Activated naive CD8-positive, alpha-beta T cell treated with anti-CD3 and anti-CD28 coated beads for 36 hours (primary cell): Measurements from ENCODE around the gene RIPK1. TPM values are rescaled to one million over a fixed set of nuclear protein-coding genes. Genes with fewer than 3 reads are reported as not detected.
"Not testable (repeated sequence)": the region's sequence is repeated elsewhere in the genome, so short reads cannot be mapped to it uniquely, and the experiment has no call there.

Source experiments
- DNase-seq: peaks from one replicate; pipeline ENCODE4 v3.0.0; 2021
- H3K27ac Mint-ChIP-seq: one replicate; pipeline ENCODE4 v1.8.0; 2022; ENCODE audit warnings: mild to moderate bottlenecking, moderate library complexity, mixed read lengths
- H3K27me3 Mint-ChIP-seq: one replicate; pipeline ENCODE4 v1.8.0; 2022; ENCODE audit warnings: mild to moderate bottlenecking, mixed read lengths
- H3K36me3 Mint-ChIP-seq: one replicate; pipeline ENCODE4 v1.8.0; 2021; ENCODE audit warnings: mild to moderate bottlenecking, mixed read lengths
- H3K4me1 Mint-ChIP-seq: one replicate; pipeline ENCODE4 v1.8.0; 2021; ENCODE audit warnings: mixed read lengths
- H3K4me3 Mint-ChIP-seq: one replicate; pipeline ENCODE4 v1.8.0; 2022; ENCODE audit warnings: mild to moderate bottlenecking, moderate library complexity, mixed read lengths
- H3K9me3 Mint-ChIP-seq: one replicate; pipeline ENCODE4 v1.8.0; 2022; ENCODE audit warnings: mixed read lengths
- total RNA-seq, 2 experiments: library from RNA; stranded (reverse); gene quantifications; one replicate each; pipeline ENCODE4 v1.2.3, GENCODE V29; 2021

Gene RIPK1
- total RNA-seq, 2 experiments from 2014 or later = 13.8 to 15.5 TPM

- peaks cover 4% of the 10 kb centered on the region for H3K4me1 Mint-ChIP-seq
- no peak for DNase-seq
- no peaks in the 10 kb centered on the region for H3K9me3 Mint-ChIP-seq
- no peak overlapping the region for H3K27ac Mint-ChIP-seq
- no peaks in the 10 kb centered on the region for H3K27me3 Mint-ChIP-seq
- H3K36me3 Mint-ChIP-seq = no peaks in the 10 kb centered on the region
- H3K4me3 Mint-ChIP-seq = no peak overlapping the region
Observed at GRCh38 chr6:3036861-3037637, 31.2 kb upstream of the RIPK1 start.

DNA sequence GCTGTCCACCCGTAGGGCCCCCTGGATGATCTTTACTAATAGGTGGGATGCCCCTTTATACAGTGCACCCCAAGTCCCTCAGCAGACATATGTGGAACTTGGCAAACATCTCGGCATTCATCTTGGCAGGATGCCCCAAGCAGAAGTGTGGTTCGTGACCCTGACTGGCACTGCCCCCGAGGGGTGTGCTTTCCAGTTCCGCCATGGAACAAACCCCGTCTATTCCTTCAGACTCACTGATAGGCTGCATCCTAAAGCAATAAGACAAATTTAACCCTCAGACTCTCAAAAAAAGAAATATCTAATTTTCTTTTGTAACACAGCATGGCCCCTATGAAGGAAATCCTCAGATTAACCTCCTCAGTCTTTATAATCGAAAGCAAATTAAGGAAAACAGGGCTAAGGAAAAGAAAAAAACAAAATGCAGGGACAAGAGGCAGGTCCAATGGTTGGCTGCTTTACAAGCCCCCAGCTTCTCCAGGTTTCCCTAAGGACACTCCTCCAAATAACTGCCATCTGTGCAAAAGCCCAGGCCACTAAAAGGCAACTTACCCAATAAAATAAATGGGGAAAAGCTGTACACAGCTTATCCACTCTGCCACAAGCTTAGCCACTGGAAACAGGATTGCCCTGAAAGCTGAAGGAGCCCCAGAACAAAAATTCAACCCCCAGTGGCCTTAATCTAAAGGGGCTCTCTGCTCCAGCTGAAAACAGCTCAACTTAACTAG lies 30.5 kb upstream of the RIPK1 start:
- DNase-seq = no peak
- H3K36me3 Mint-ChIP-seq = no peaks in the 10 kb centered on the region
- H3K27me3 Mint-ChIP-seq = no peaks in the 10 kb centered on the region
- H3K9me3 Mint-ChIP-seq = no peaks in the 10 kb centered on the region
- peaks cover 2% of the 10 kb centered on the region for H3K4me1 Mint-ChIP-seq
- no peak overlapping the region for H3K4me3 Mint-ChIP-seq
- H3K27ac Mint-ChIP-seq = no peak overlapping the region

DNA sequence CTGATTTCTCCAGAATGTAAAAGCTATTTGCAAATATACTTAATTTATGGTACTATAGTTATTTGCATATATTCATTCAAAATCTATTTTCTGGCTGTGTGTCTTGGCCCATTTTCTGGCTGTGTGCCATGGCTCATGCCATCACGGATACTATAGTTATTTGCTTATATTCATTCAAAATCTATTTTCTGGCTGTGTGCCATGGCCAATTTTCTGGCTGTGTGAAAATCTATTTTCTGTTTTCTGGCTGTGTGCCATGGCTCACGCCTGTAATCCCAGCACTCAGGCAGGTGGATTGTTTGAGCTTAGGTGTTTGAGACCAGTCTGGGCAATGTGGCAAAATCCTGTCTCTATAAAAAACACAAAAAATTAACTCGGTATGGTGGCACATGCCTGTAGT lies 28.9 kb upstream of the RIPK1 start:
- no peak overlapping the region for H3K4me3 Mint-ChIP-seq
- no peak for DNase-seq
- no peaks in the 10 kb centered on the region for H3K36me3 Mint-ChIP-seq
- H3K9me3 Mint-ChIP-seq = no peaks in the 10 kb centered on the region
- no peaks in the 10 kb centered on the region for H3K4me1 Mint-ChIP-seq
- no peaks in the 10 kb centered on the region for H3K27me3 Mint-ChIP-seq
- no peak overlapping the region for H3K27ac Mint-ChIP-seq

DNA sequence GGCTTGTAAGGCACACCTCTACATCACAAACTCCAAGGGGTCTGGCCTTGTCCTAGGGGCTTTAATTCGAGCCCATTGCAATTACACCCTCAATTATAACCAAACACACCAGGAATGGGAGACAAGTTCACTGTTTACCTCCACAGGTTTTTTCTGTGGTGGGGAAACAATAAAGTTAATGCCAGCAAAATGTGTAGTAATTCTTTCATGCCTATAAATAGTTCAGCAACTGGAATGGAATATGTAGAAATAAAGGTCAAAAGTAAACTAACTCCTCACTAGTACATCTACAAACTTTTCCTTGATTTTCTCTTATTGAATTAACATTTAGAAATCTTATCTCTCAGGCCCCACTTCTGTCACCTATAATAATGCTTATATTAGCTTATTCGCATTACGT lies 27.1 kb upstream of the RIPK1 start:
- Mint-ChIP-seq H3K4me1 (peaks cover 4% of the 10 kb centered on the region), H3K4me3 (no peak overlapping the region), H3K27me3 (no peaks in the 10 kb centered on the region), H3K9me3 (no peaks in the 10 kb centered on the region), H3K27ac (no peak overlapping the region), H3K36me3 (no peaks in the 10 kb centered on the region)
- no peak for DNase-seq

- no peaks in the 10 kb centered on the region for H3K9me3 Mint-ChIP-seq
- H3K4me1 Mint-ChIP-seq = peaks cover 8% of the 10 kb centered on the region
- H3K36me3 Mint-ChIP-seq = no peaks in the 10 kb centered on the region
- no peak overlapping the region for H3K4me3 Mint-ChIP-seq
- no peak overlapping the region for H3K27ac Mint-ChIP-seq
- H3K27me3 Mint-ChIP-seq = no peaks in the 10 kb centered on the region
- DNase-seq = no peak
Observed at GRCh38 chr6:3041606-3042005, 26.7 kb upstream of the RIPK1 start.

DNA sequence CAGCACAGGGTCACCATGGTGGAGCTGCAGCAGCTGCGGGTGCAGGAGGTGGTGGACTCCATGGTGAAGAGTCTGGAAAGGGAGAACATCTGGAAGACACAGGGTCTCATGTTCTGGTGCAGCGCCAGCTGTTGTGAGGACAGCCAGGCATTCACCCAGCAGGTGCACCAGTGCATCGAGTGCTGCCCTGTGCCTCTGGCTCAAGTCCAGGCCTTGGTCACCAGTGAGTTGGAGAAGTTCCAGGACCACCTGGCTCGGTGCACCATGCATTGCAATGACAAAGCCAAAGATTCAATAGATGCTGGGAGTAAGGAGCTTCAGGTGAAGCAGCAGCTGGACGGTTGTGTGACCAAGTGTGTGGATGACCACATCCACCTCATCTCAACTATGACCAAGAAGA lies 22.9 kb upstream of the RIPK1 start:
- Mint-ChIP-seq H3K4me3 (no peak overlapping the region), H3K36me3 (no peaks in the 10 kb centered on the region), H3K4me1 (peaks cover 11% of the 10 kb centered on the region), H3K9me3 (no peaks in the 10 kb centered on the region), H3K27me3 (peaks cover 5% of the 10 kb centered on the region), H3K27ac (no peak overlapping the region)
- DNase-seq = no peak

DNA sequence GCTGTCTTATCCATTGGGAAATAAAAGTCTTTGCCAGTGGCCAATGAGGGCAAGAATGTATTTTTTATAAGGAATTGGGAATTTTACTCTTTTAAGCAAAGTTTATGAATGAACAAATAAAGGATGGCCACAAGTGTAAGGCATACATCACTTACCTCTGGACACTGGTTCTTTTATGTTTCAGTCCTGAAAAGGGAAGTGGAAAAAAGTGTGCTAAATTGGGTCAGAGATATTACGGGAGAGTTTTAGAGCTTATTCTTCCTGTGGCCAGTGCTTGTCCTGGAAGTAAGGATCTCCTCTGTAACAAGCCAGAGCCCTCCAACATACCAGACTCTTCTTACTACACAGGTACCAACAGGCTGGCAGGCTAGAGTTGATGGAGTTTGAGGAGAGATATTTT lies 22.5 kb upstream of the RIPK1 start:
- no peaks in the 10 kb centered on the region for H3K36me3 Mint-ChIP-seq
- no peak overlapping the region for H3K4me3 Mint-ChIP-seq
- peaks cover 11% of the 10 kb centered on the region for H3K4me1 Mint-ChIP-seq
- H3K27me3 Mint-ChIP-seq = peaks cover 5% of the 10 kb centered on the region
- H3K9me3 Mint-ChIP-seq = no peaks in the 10 kb centered on the region
- no peak overlapping the region for H3K27ac Mint-ChIP-seq
- no peak for DNase-seq

DNA sequence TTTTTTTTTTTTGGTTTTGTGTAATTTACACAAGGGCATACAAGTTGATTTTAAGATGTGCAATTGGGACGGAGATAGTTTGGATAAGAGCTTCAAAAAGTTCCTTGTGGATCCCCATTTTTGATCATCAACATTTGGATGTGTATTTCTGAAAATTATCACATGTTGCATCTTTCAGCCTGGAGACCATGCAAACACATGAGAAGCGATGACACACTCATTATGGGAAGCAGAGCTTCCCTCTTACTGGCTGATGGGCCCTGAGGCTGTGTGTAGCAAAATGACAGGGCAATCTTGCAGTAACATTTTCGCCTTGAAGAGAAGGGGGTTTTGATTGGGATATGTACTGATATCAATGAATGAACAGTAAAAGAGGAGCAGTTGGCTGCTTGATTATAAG lies 22.0 kb upstream of the RIPK1 start:
- Mint-ChIP-seq H3K4me1 (peaks cover 11% of the 10 kb centered on the region), H3K36me3 (no peaks in the 10 kb centered on the region), H3K27me3 (peaks cover 5% of the 10 kb centered on the region), H3K9me3 (no peaks in the 10 kb centered on the region), H3K27ac (no peak overlapping the region), H3K4me3 (no peak overlapping the region)
- DNase-seq = no peak

DNA sequence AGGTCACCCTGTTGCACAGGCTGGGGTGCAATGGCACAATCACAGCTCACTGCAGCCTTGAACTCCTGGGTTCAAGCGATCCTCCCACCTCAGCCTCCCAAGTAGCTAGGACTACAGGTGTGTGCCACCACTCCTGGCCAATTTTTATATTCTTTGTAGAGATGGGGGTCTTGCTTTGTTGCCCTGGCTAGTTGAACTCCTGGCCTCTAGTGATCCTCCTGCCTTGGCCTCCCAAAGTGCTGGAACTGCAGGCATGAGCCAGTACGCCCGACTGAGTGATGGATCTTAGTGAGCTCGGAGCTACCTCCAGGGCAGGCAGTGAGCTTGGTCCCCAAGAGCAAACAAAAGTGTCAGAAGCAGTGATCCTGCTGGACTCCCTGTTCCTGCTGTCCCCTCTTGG lies 20.3 kb upstream of the RIPK1 start:
- not testable (repeated sequence) for DNase-seq, H3K27me3 Mint-ChIP-seq, H3K4me3 Mint-ChIP-seq, H3K9me3 Mint-ChIP-seq, H3K36me3 Mint-ChIP-seq, H3K27ac Mint-ChIP-seq
- H3K4me1 Mint-ChIP-seq = peaks cover 15% of the 10 kb centered on the region

- Mint-ChIP-seq H3K4me3 (peak overlapping the region; percentile 67), H3K27me3 (peaks cover 5% of the 10 kb centered on the region), H3K4me1 (peaks cover 24% of the 10 kb centered on the region), H3K27ac (no peak overlapping the region), H3K36me3 (no peaks in the 10 kb centered on the region), H3K9me3 (no peaks in the 10 kb centered on the region)
- DNase-seq = no peak
Observed at GRCh38 chr6:3052481-3053230, 15.6 kb upstream of the RIPK1 start.

DNA sequence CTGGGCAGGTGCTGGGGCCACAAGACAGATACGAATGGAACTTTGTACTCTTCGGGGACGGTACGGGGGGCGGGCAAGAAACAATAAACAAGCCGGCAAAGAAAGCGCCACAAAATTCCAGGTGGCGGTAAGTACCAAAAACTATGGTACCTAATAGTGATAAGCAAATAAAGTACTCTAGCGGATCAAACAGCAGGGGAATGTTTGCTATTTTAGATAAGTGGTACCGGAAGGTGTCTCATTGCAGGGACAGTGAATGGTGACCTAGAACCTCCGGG lies 15.1 kb upstream of the RIPK1 start:
- H3K9me3 Mint-ChIP-seq = no peaks in the 10 kb centered on the region
- peaks cover 5% of the 10 kb centered on the region for H3K27me3 Mint-ChIP-seq
- H3K27ac Mint-ChIP-seq = no peak overlapping the region
- no peak for DNase-seq
- H3K4me1 Mint-ChIP-seq = peaks cover 24% of the 10 kb centered on the region
- peak overlapping the region; percentile 67 for H3K4me3 Mint-ChIP-seq
- H3K36me3 Mint-ChIP-seq = no peaks in the 10 kb centered on the region

DNA sequence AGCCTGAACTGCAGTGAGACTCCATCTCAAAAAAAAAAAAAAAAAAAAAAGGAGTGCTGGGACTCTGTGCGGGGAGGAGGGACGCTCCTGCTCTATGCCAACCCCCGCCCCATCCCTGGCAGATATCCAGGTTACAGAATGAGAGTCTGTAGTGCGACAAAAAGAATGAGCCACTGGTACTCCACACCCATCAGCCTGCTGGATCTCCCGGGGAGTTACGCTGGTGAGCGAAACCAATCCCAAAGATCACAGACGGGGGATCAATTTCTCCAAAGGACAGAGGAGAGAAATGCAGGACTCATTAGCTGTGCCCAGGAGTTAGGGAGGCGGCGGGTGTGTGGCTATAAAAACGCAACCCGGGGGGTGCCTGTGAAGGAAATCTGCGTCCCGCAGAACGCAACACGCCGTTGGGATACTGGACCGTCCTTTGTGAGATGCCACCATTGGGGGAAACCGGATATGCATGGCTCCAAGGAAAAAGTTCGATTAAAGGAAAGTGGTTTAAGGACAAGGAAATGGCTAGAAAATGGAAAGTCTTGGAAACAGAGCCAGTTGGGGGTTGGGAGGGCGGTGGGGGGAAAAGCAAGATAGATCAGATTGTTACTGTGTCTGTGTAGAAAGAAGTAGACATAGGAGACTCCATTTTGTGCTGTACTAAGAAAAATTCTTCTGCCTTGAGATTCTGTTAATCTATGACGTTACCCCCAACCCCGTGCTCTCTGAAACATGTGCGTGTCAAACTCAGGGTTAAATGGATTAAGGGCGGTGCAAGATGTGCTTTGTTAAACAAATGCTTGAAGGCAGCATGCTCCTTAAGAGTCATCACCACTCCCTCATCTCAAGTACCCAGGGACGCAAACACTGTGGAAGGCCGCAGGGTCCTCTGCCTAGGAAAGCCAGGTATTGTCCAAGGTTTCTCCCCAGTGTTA lies 13.8 kb upstream of the RIPK1 start:
- not testable (repeated sequence) for DNase-seq, H3K9me3 Mint-ChIP-seq, H3K27ac Mint-ChIP-seq, H3K27me3 Mint-ChIP-seq, H3K36me3 Mint-ChIP-seq
- peak overlapping the region; percentile 67 for H3K4me3 Mint-ChIP-seq
- H3K4me1 Mint-ChIP-seq = peaks cover 30% of the 10 kb centered on the region

DNA sequence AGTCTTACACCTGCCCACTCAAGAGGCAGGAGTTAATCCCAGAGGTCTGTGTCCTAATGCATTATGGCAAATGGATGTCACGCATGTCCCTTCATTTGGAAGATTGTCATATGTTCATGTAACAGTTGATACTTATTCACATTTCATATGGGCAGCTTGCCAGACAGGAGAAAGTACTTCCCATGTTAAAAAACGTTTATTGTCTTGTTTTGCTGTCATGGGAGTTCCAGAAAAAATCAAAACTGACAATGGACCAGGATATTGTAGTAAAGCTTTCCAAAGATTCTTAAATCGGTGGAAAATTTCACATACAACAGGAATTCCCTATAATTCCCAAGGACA lies 13.2 kb upstream of the RIPK1 start:
- not testable (repeated sequence) for H3K27ac Mint-ChIP-seq, DNase-seq, H3K9me3 Mint-ChIP-seq, H3K4me3 Mint-ChIP-seq, H3K36me3 Mint-ChIP-seq, H3K27me3 Mint-ChIP-seq
- peaks cover 30% of the 10 kb centered on the region for H3K4me1 Mint-ChIP-seq

DNA sequence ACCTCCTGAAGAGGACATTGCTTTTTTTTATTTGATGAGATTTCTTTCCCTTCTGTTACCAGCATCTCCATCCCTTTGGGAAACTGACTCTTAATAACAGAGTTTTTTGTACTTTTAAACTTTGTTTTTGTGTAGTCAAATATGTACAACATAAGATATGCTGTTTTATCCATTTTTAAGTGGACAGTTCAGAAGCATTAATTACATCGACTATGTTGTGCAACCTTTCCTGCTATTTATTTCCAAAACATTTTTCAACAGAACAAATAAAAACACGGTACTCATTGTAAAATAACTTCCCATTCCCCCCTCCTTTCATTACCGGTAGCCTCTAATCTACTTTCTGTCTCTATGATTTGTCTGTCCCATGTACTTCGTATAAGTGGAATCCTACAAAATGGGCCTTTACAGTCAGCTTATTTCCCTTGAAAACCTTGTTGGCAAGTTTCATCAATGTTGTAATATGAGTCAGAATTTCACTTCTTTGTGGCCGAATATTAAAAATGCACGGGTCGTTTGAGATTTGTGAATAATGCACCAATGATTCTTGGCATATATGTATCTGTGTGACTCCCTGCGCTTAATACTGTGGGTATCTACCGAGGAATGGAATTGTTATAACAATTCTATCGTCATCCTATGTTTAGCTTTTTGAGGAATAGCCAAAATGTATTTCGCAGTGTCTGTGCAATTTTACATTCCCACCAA lies 11.1 kb upstream of the RIPK1 start:
- H3K9me3 Mint-ChIP-seq = no peaks in the 10 kb centered on the region
- DNase-seq = no peak
- H3K4me3 Mint-ChIP-seq = no peak overlapping the region
- no peak overlapping the region for H3K27ac Mint-ChIP-seq
- no peaks in the 10 kb centered on the region for H3K36me3 Mint-ChIP-seq
- H3K4me1 Mint-ChIP-seq = peaks cover 30% of the 10 kb centered on the region
- H3K27me3 Mint-ChIP-seq = no peaks in the 10 kb centered on the region
